SK-N-MC (cell line): ENCODE data around the gene COPRS.

Experiments
- EZH2 ChIP-seq: fragments of 200-600 bp; sonication (generic); IDR thresholded peaks from one replicate; pipeline ENCODE4 v1.6.1; 2017; ENCODE audit warnings: antibody characterized with exemption
- FOXP2 ChIP-seq: optimal IDR thresholded peaks from 2 replicates; pipeline ENCODE3; 2011; ENCODE audit warnings: mild to moderate bottlenecking, moderate library complexity; ENCODE audit not compliant: insufficient read depth; ENCODE audit errors: extremely low read length, control extremely low read depth
- POLR2AphosphoS5 ChIP-seq: IDR thresholded peaks from 2 replicates; pipeline ENCODE4 v1.6.1; 2012; ENCODE audit warnings: mild to moderate bottlenecking, low read depth, low read length, borderline replicate concordance

- TF ChIP-seq EZH2, result no peak
- no peak for TF ChIP-seq POLR2AphosphoS5
- TF ChIP-seq FOXP2, result no peak
Observed at GRCh38 chr17:31834448-31834847, 24.6 kb downstream of the COPRS start.
